Skeletal muscle tissue (tissue), 4 donors: ENCODE measurements around the gene SOX4. TPM values are rescaled to one million over a fixed set of nuclear protein-coding genes. Genes with fewer than 3 reads are reported as not detected.

ENCODE experiments used
- H3K27ac ChIP-seq: one replicate; pipeline ENCODE4 v1.7.0; 2013; ENCODE audit warnings: mild to moderate bottlenecking, low read depth, low read length, inconsistent platforms
- H3K27me3 ChIP-seq, 3 donors: one replicate each; pipeline ENCODE4 v1.7.0; 2013; ENCODE audit warnings: low read length in 3 of 3; ENCODE audit not compliant: control insufficient read depth in 3 of 3, insufficient read depth in 3 of 3
- H3K36me3 ChIP-seq, 3 donors: one replicate each; pipeline ENCODE4 v1.7.0; 2013; ENCODE audit warnings: low read length in 3 of 3; ENCODE audit not compliant: control insufficient read depth in 3 of 3, insufficient read depth in 3 of 3
- H3K4me1 ChIP-seq, 3 donors: one replicate each; pipeline ENCODE4 v1.7.0; 2013; ENCODE audit warnings: low read length in 3 of 3, mild to moderate bottlenecking in 3 of 3; ENCODE audit not compliant: control insufficient read depth in 3 of 3, insufficient read depth in 3 of 3
- H3K4me3 ChIP-seq, 3 donors: one replicate each; pipeline ENCODE4 v1.7.0; 2013; ENCODE audit warnings: low read length in 3 of 3
- H3K9ac ChIP-seq, 3 donors: one replicate each; pipeline ENCODE4 v1.7.0; 2013; ENCODE audit warnings: low read length in 3 of 3, mild to moderate bottlenecking in 3 of 3, moderate library complexity in 2 of 3, low read depth in 1 of 3
- H3K9me3 ChIP-seq, 3 donors: one replicate each; pipeline ENCODE4 v1.7.0; 2013; ENCODE audit warnings: low read length in 3 of 3; ENCODE audit not compliant: control insufficient read depth in 3 of 3
- total RNA-seq: library from RNA; depleted of rRNA; stranded (reverse); fragments of >200 nt; gene quantifications from one replicate; pipeline ENCODE4 v1.2.3, GENCODE V29; 2014
- donor health status: Osteomylitis.

The SOX4 gene
- total RNA-seq, 1 donor from 2014 or later: 46.4 TPM

DNA sequence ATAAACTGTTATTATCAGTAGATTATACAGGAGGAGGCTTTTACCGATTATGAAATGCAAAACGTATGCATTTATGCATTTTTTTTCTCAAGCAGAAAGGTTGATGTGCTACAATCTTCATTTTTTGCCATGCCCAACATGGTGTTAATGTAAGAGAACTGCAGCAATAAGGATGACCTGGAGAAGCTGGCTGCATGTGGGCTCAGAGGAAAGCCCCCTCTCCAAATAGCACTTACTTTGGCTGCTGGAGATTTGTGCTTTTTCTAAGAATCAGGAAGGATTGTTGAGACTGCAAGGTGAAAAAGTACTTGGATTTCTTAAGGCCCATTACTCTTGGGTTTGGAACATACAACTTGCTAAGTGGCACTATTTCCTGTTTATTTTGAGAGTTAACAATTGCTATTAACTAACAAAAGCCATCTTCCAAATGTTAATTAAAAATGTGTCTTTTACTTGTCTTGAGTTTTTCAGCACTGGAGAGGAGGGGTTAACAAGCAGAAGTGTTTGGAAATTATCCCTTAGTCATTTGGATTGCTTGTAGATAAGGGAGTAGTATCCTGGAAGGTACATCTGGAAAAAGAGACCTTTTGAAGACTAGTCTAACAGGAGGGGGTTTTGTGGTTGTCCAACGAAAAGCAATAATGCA is 5.6 kb downstream of the SOX4 start:
- Histone ChIP-seq H3K27ac (no peak overlapping the region), H3K4me3 (peak overlapping the region in 1 of 3 donors; percentile 26), H3K9me3 (no peaks in the 10 kb centered on the region), H3K36me3 (no peaks in the 10 kb centered on the region), H3K9ac (peak overlapping the region in 1 of 3 donors; percentile 28), H3K27me3 (no peaks in the 10 kb centered on the region), H3K4me1 (peaks cover 4 to 19% (median 6%) of the 10 kb centered on the region in 3 donors)

DNA sequence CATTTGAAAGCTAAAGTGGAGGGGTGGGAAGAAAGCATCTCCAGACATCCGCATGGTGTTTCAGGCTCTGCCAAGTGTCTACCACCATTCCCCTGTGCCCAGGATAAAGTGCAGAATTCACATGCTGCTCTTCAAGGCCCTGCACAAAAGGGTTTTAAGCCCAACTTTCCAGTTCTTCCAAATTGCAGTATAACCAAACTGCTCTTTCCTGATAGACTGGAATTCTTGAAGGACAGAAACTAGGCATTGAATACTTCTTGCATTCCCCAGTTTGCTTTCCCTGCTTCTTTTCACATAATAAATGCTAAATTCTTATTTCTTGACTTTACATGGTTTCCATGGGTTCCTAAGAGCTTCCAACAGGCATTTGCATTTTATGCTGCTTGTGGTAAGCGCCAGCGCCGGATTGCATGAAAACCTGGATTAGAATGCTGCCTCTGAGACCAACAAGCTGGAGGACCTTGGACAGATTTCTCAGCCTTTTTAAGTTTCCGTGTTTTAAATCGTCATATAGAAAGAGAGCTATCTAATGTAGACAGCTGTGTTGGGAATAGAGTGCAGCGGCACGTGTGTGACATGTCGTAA is 7.9 kb downstream of the SOX4 start:
- Histone ChIP-seq H3K36me3 (no peaks in the 10 kb centered on the region), H3K9ac (no peak overlapping the region), H3K27me3 (no peaks in the 10 kb centered on the region), H3K4me3 (no peak overlapping the region), H3K27ac (no peak overlapping the region), H3K9me3 (no peaks in the 10 kb centered on the region), H3K4me1 (peaks cover 0 to 17% (median 6%) of the 10 kb centered on the region in 3 donors)

DNA sequence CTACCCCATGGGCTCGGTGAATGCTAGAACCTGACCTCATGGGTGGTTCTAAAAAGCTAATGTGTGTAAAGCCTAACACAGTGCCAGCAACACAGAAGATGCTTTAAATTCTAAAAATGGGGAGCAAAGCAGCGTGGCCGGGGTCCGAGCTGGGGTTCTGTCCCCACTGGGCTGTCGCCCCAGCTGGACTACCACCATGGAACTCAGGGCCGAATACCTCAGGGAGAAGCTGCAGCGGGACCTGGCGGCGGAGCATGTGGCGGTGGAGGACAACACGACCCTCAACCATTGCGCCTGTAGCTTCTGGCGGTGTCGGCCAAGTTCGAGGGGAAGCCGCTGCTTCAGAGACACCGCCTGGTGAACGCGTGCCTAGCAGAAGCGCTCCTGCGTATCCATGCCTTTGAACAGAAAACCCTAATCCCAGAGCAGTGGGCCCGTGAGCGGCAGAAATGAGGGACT is 8.4 kb downstream of the SOX4 start:
- Histone ChIP-seq H3K4me3 (no peak overlapping the region), H3K4me1 (peaks cover 0 to 17% (median 6%) of the 10 kb centered on the region in 3 donors), H3K9me3 (no peaks in the 10 kb centered on the region), H3K27ac (no peak overlapping the region), H3K9ac (no peak overlapping the region), H3K27me3 (no peaks in the 10 kb centered on the region), H3K36me3 (no peaks in the 10 kb centered on the region)

DNA sequence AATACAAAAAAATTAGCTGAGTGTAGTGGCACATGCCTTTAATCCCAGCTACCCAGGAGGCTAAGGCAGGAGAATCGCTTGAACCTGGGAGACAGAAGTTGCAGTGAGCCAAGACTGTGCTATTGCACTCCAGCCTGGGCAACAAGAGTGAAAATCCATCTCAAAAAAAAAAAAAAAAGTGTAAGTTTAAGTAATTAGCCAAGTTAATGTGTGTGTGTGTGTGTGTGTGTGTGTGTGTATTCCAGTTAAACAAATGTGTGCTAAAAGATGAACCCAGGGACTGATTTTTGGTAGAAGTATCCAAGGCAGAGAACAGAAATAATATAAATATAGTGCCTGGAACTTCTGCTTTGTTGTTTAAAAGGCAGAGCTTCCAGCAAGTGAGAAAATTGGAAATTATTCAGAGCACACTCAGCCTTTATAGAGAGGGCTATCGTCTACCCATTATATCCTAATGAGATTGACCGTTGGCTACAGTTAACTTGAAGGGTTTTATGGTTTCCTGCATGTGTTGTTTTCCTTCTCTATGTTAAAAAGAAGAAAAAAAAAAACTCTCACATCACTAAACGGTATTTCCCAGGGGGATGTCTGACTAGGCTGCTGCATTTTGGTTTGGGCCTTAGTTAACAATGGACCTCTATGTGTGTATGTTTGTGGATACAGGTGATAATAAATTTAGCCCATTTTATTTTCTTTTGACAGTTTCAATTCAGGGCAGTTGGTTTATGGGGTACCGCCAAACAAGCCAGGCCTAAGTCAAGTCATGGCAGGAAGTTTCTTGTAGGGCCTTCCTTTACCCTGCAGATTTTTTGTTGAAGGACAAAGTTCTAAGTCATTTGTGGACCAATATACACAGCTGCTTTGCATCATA is 9.8 kb downstream of the SOX4 start:
- Histone ChIP-seq H3K36me3 (no peaks in the 10 kb centered on the region), H3K4me3 (no peak overlapping the region), H3K4me1 (peaks cover 0 to 10% (median 0%) of the 10 kb centered on the region in 3 donors), H3K27ac (no peak overlapping the region), H3K9ac (no peak overlapping the region), H3K9me3 (no peaks in the 10 kb centered on the region), H3K27me3 (no peaks in the 10 kb centered on the region)

DNA sequence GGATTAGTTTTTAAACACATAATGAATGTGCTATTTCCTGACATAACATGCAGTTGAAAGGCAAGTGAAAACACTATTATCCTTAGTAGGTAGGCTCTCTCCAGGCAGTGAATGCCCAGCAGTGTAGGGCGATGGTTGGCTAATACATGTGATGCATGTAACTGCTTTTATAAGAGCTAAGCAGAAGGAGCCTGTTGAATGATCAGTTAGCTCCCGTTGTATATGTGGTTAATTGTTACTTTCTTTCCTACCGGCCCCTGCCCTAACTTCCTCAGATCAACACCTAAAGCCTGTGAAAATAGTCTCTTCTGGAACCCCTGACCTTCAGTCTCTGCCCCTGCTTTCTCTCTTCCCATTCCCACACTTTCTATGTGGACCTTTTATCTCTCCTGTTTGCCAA is 10.5 kb downstream of the SOX4 start:
- no peaks in the 10 kb centered on the region for H3K9me3 ChIP-seq
- H3K9ac ChIP-seq: no peak overlapping the region
- no peaks in the 10 kb centered on the region for H3K27me3 ChIP-seq
- no peaks in the 10 kb centered on the region for H3K36me3 ChIP-seq
- H3K4me1 ChIP-seq: peaks cover 0 to 3% (median 0%) of the 10 kb centered on the region in 3 donors
- no peak overlapping the region for H3K27ac ChIP-seq
- no peak overlapping the region for H3K4me3 ChIP-seq

DNA sequence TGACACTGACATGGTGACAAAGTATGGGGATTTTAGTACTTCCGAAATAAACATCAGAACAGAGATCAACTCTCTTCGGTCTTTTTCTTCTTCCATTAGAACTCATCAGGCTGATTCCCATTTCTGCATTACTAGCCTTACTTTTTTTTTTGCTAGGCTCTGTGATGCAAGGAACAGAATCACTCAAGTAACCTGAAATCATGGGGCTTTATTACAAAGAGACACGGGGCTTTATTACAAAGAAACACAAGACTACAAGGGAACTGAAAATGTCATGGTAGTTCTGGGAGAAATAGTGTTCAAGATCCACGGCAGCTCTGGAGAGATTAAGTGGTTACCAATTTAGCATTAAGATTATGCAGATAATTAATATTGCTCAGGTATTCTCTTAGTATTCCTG is 11.6 kb downstream of the SOX4 start:
- Histone ChIP-seq H3K9ac (no peak overlapping the region), H3K4me3 (no peak overlapping the region), H3K27me3 (no peaks in the 10 kb centered on the region), H3K36me3 (no peaks in the 10 kb centered on the region), H3K9me3 (no peaks in the 10 kb centered on the region), H3K4me1 (no peaks in the 10 kb centered on the region), H3K27ac (no peak overlapping the region)

DNA sequence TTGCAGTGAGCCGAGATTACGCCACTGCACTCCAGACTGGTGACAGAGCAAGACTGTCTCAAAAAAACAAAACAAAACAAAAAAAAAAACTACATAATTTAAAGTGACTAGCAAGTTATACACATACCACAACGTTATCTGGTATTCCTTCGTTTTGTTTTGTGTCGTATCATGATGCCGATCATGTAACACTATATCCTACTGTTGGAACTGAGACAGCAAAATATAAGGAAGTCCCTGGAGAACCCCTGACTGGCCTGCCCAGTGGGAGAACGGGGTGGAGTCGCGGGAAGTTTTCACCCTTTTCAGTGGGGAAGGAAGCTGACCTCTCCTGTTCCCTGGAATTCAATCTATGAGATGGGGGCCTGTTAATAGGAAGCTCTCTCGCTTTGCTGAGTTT is 15.1 kb downstream of the SOX4 start:
- no peak overlapping the region for H3K4me3 ChIP-seq
- H3K9me3 ChIP-seq: no peaks in the 10 kb centered on the region
- no peaks in the 10 kb centered on the region for H3K36me3 ChIP-seq
- no peak overlapping the region for H3K27ac ChIP-seq
- no peak overlapping the region for H3K9ac ChIP-seq
- no peaks in the 10 kb centered on the region for H3K4me1 ChIP-seq
- H3K27me3 ChIP-seq: no peaks in the 10 kb centered on the region

DNA sequence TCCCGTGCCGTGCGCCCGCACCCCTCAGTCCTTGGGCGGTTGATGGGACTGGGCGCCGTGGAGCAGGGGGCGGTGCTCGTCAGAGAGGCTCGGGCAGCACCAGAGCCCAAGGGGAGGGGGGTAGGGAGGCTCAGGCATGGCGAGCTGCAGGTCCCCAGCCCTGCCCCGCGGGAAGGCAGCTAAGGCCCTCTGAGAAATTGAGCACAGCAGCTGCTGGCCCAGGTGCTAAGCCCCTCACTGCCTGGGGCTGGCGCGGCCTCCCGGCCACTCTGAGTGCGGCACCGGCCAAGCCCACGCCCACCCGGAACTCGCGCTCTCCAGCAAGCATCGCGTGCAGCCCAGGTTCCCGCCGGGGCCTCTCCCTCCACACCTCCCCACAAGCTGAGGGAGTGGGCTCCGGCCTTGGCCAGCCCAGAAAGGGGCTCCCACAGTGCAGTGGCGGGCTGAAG is 16.4 kb downstream of the SOX4 start:
- Histone ChIP-seq H3K4me1 (no peaks in the 10 kb centered on the region), H3K9me3 (no peaks in the 10 kb centered on the region), H3K27ac (no peak overlapping the region), H3K27me3 (no peaks in the 10 kb centered on the region), H3K36me3 (no peaks in the 10 kb centered on the region), H3K9ac (no peak overlapping the region), H3K4me3 (no peak overlapping the region)

DNA sequence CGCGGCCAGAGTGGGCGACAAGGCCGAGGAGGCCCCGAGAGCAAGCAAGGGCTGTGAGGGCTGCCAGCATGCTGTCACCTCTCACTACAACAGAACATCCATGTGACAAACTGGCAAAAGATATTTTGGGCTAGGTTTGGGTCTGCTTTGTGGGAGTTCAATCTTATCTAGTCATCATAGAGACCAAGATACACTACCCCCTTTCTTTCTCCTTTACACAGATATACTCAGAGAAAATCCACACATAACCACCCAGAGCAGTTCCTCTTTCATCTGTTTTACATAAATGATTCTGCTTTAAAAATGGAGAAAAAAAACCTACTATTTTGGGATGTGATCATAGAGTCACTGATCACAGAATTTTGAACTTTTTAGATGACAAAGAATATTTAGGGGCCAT is 16.8 kb downstream of the SOX4 start:
- peaks cover 0 to under 1% (median 0%) of the 10 kb centered on the region in 3 donors for H3K4me1 ChIP-seq
- H3K36me3 ChIP-seq: no peaks in the 10 kb centered on the region
- H3K27me3 ChIP-seq: no peaks in the 10 kb centered on the region
- no peak overlapping the region for H3K9ac ChIP-seq
- no peak overlapping the region for H3K27ac ChIP-seq
- no peak overlapping the region for H3K4me3 ChIP-seq
- H3K9me3 ChIP-seq: no peaks in the 10 kb centered on the region

DNA sequence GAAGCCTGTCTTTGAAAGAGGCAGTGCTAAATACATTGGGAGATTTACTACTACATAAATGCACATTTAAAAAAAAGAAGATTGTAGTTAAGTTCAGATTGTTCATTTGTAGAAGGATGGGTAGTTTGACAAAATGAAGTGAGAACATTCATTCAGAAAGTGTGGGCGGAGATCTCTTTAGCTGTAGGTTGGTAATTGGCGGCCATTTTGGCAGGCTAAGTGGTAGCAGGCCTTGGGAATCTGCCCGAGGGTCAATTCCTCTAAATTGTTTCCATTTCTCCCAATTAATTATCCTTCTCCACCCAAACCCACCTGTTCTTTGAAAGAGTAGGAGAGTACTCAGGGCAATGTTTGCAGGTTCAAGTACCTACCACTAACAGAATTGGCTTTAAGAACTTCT is 17.9 kb downstream of the SOX4 start:
- no peaks in the 10 kb centered on the region for H3K36me3 ChIP-seq
- no peak overlapping the region for H3K9ac ChIP-seq
- peaks cover 0 to 2% (median 0%) of the 10 kb centered on the region in 3 donors for H3K4me1 ChIP-seq
- H3K4me3 ChIP-seq: no peak overlapping the region
- H3K9me3 ChIP-seq: no peaks in the 10 kb centered on the region
- no peaks in the 10 kb centered on the region for H3K27me3 ChIP-seq
- no peak overlapping the region for H3K27ac ChIP-seq
